PC-3 (cell line): ENCODE data around the gene KIRREL1.

Source experiments
- EZH2 ChIP-seq: fragments of 300-600 bp; sonication (generic); IDR thresholded peaks from one replicate; pipeline ENCODE4 v1.6.1; 2017; ENCODE audit warnings: antibody characterized with exemption, mild to moderate bottlenecking, low read length; ENCODE audit not compliant: unreplicated experiment
- EZH2phosphoT487 ChIP-seq: fragments of 300-600 bp; sonication (generic); IDR thresholded peaks from 2 replicates; pipeline ENCODE4 v1.6.1; 2018; ENCODE audit warnings: mild to moderate bottlenecking, antibody characterized with exemption, low read length, borderline replicate concordance
- TF ChIP-seq, protein P1 (sequence below): fragments of 300-600 bp; sonication (generic); conservative IDR thresholded peaks from 2 replicates; pipeline ENCODE4 v1.5.1; 2017; ENCODE audit warnings: antibody characterized with exemption, low read depth, mild to moderate bottlenecking, low read length

DNA sequence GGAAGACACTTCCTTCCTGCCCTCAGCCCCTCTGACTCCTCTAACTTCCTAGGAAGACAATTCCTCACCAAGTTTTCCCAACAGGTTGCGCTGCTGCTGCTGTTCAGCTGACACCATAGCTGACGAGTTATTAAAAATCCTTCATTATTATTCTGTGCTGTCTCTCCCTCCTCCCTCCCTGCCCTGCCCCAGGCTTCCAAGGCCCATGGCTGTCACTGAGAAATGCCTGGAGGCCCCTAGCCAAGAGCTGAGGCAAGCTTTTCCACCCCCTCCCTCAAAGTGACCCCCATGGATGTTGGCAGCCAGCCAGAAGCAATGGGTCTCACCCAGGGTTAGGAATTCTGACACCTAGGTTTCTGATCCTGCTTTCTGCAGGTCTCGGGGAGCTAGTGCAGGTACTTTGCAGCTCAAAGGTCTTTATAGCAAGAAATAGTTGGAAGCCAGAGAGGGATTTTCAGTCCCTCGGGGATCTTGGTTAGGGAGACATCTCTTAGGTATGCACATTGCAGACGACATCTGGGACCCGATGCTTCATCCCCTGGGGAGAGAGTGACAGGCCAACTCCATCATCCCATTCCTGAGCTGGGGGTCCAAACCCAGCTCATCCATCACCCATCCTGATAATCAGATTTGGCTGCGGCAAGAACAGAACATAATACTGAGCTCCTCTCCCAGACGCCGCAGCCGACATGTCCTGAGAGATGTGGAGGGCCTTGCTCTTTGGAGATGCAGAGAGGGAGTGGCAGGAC lies 65.0 kb downstream of the KIRREL1 start:
- TF ChIP-seq, protein P1, sequence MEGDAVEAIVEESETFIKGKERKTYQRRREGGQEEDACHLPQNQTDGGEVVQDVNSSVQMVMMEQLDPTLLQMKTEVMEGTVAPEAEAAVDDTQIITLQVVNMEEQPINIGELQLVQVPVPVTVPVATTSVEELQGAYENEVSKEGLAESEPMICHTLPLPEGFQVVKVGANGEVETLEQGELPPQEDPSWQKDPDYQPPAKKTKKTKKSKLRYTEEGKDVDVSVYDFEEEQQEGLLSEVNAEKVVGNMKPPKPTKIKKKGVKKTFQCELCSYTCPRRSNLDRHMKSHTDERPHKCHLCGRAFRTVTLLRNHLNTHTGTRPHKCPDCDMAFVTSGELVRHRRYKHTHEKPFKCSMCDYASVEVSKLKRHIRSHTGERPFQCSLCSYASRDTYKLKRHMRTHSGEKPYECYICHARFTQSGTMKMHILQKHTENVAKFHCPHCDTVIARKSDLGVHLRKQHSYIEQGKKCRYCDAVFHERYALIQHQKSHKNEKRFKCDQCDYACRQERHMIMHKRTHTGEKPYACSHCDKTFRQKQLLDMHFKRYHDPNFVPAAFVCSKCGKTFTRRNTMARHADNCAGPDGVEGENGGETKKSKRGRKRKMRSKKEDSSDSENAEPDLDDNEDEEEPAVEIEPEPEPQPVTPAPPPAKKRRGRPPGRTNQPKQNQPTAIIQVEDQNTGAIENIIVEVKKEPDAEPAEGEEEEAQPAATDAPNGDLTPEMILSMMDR, result no peak
- TF ChIP-seq EZH2 (no peak), EZH2phosphoT487 (no peak)
